Heart left ventricle (tissue), 16 donors: Measurements from ENCODE around the gene RREB1. TPM values are rescaled to one million over a fixed set of nuclear protein-coding genes. Genes with fewer than 3 reads are reported as not detected.

Source experiments
- ATAC-seq, 4 donors: fragments of 200-7000 bp; cut with Tn5 transposase; one replicate each; pipeline ENCODE4 v1.9.1; 2020 to 2022; ENCODE audit warnings: moderate library complexity in 4 of 4, mild to moderate bottlenecking in 3 of 4, moderate number of reproducible peaks in 1 of 4
- DNase-seq, 5 donors: peaks; one replicate each; pipeline ENCODE4 v3.0.0-alpha.2; 2020
- H3K27ac ChIP-seq, 12 donors: fragments of 200-600 bp; sonication (generic) in 4 of 12; one replicate each; pipeline versions ENCODE4 v1.5.0 to v1.8.0; 2016 to 2022; ENCODE audit warnings: mild to moderate bottlenecking in 2 of 12
- H3K27me3 ChIP-seq, 9 donors: fragments of 200-600 bp; sonication (generic) in 2 of 9; one replicate each; pipeline versions ENCODE4 v1.5.1 to v1.8.0; 2016 to 2022; ENCODE audit warnings: mild to moderate bottlenecking in 3 of 9
- H3K36me3 ChIP-seq, 9 donors: fragments of 200-600 bp; sonication (generic) in 2 of 9; one replicate each; pipeline versions ENCODE4 v1.5.0 to v1.8.0; 2018 to 2022; ENCODE audit warnings: mild to moderate bottlenecking in 2 of 9
- H3K4me1 ChIP-seq, 12 donors: fragments of 200-600 bp; sonication (generic) in 4 of 12; one replicate each; pipeline versions ENCODE4 v1.5.0 to v1.8.0; 2016 to 2022; ENCODE audit warnings: mild to moderate bottlenecking in 3 of 12
- H3K4me3 ChIP-seq, 12 donors: fragments of 200-600 bp; sonication (generic) in 4 of 12; one replicate each; pipeline versions ENCODE4 v1.5.0 to v1.8.0; 2017 to 2022; ENCODE audit warnings: mild to moderate bottlenecking in 9 of 12, moderate library complexity in 4 of 12
- H3K9me3 ChIP-seq, 12 donors: fragments of 200-600 bp; sonication (generic) in 4 of 12; one replicate each; pipeline versions ENCODE4 v1.5.0 to v1.8.0; 2016 to 2022; ENCODE audit warnings: mild to moderate bottlenecking in 1 of 12
- POLR2A ChIP-seq, 2 donors: fragments of 450-650 bp; IDR thresholded peaks; one replicate each; pipeline ENCODE4 v1.6.1; 2017; ENCODE audit warnings: antibody characterized with exemption in 2 of 2, mild to moderate bottlenecking in 2 of 2, moderate library complexity in 2 of 2
- WGBS, 4 donors: extraction: QIAGEN DNeasy Blood & Tissue Kit in 2 of 4; methylation state at CpG; one replicate each; pipeline versions ENCODE4 v1.1.5 to v1.1.7; 2013 to 2018; 5-methylcytosine and 5-hydroxymethylcytosine counted together
- intact Hi-C, 10 donors: fragments of 100-400 bp; cut with DNase I; formaldehyde crosslinking; loops; one replicate each; pipeline versions ENCODE4 v1.11.1 to v1.14.2; 2022
- polyA plus RNA-seq, 2 donors: library from polyadenylated mRNA; stranded (reverse); fragments of 200-250 nt; gene quantifications; one replicate each; pipeline ENCODE4 v1.2.3, GENCODE V29; 2013
- total RNA-seq, 9 donors: library from RNA; depleted of rRNA in 2 of 9; stranded (reverse); fragments of >200 nt in 2 of 9; fragmentation: NEBNext Ultra II Directional in 3 of 9; extraction: Animal tissue kit (Norgen Biotek cat#: 25700) in 3 of 9; gene quantifications; one replicate each; pipeline versions ENCODE4 v1.1.0 to v1.2.4, GENCODE V29; 2016 to 2023
- TF ChIP-seq, protein P1 (sequence below), 12 donors: fragments of 200-600 bp; sonication (generic) in 4 of 12; IDR thresholded peaks; one replicate each; pipeline versions ENCODE4 v1.5.0 to v1.8.0; 2018 to 2022; ENCODE audit warnings: antibody characterized with exemption in 12 of 12, mild to moderate bottlenecking in 5 of 12
- donor health status: ischemic (EF 13 %, LVEDD 7.1; RV severe dilation, severe dysfunction).
- donor health status: healthy with polysubstance abuse.
- donor health status: DM: no; HTN: yes; CAD: no.
- donor health status: DM: no; HTN: no; CAD: no.
- donor health status: ischemic (EF 25% LVEDD 6.9; RV normal size, moderate dysfunction).
- donor health status: ischemic (EF 25% LVEDD 5.7; RV mildly dilated, moderate dysfunction).
- donor health status: healthy.
- donor health status: DM: yes; HTN: yes; CAD: no.
- donor health status: ischemic (EF 35%, LVEDD 5.7; RV mildly dilated, moderate dysfunction).
- donor health status: nonischemic (EF 11% LVEDD 7.7; RV severe dilation, severe dysfunction).
- donor health status: DM: yes; HTN: yes; CAD: no.
- donor health status: PGD.
- donor health status: ischemic (EF 29% LVEDD 5.4; RV normal size, mild dysfunction).
- donor health status: nonischemic (EF 23%, LVEDD 6.1; RV moderate dilation, normal function).

The RREB1 gene
- total and polyA plus RNA-seq, 11 donors = 8.7 to 49.4 (median 35.7) TPM

DNA sequence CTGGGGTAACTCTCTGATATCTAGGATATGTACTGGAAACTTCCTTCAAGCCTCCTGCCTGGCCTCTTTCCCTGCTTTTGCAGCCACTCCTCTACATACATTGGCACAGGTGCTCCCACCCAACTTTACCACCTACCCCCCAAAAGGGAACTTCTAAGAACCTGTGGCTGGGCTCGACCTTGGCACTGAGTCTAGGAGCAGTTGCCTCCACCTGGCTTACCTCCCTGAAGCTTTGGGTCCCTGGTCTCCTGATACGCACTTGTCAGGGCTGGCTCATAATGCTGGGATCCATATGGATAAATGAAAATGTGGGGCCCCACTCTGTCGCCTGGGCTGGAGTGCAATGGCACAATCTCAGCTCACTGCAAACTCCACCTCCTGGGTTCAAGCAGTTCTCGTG lies 149.0 kb downstream of the RREB1 start:
- no peak overlapping the region for H3K27ac ChIP-seq
- H3K4me1 ChIP-seq = peaks cover 0 to 60% (median 17%) of the 10 kb centered on the region in 12 donors
- H3K36me3 ChIP-seq = peaks cover 0 to 9% (median 5%) of the 10 kb centered on the region in 9 donors
- no peak overlapping the region for H3K4me3 ChIP-seq
- DNase-seq = peak in 1 of 5 donors; percentile 33
- H3K27me3 ChIP-seq = no peaks in the 10 kb centered on the region
- WGBS, 4 donors = 90 to 99% (median 93%) methylated on average over 4 of the region's 4 CpGs
- intact Hi-C loops = no loop called here
- H3K9me3 ChIP-seq = peaks cover 0 to 11% (median 7%) of the 10 kb centered on the region in 12 donors
- no peak for ATAC-seq
- no peak for TF ChIP-seq POLR2A (IDR thresholded peaks at IDR 0.05)
- TF ChIP-seq, protein P1, sequence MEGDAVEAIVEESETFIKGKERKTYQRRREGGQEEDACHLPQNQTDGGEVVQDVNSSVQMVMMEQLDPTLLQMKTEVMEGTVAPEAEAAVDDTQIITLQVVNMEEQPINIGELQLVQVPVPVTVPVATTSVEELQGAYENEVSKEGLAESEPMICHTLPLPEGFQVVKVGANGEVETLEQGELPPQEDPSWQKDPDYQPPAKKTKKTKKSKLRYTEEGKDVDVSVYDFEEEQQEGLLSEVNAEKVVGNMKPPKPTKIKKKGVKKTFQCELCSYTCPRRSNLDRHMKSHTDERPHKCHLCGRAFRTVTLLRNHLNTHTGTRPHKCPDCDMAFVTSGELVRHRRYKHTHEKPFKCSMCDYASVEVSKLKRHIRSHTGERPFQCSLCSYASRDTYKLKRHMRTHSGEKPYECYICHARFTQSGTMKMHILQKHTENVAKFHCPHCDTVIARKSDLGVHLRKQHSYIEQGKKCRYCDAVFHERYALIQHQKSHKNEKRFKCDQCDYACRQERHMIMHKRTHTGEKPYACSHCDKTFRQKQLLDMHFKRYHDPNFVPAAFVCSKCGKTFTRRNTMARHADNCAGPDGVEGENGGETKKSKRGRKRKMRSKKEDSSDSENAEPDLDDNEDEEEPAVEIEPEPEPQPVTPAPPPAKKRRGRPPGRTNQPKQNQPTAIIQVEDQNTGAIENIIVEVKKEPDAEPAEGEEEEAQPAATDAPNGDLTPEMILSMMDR (IDR thresholded peaks at IDR 0.05) = no peak

- intact Hi-C loops = no loop called here
- DNase-seq = peak in 1 of 5 donors; percentile 42
- 90 to 96% (median 95%) methylated on average over 16 to 18 of the region's 18 CpGs for WGBS, 4 donors
- Histone ChIP-seq H3K4me1 (peaks cover 0 to 60% (median 18%) of the 10 kb centered on the region in 12 donors), H3K9me3 (peaks cover 0 to 11% (median 7%) of the 10 kb centered on the region in 12 donors), H3K27ac (no peak overlapping the region), H3K4me3 (no peak overlapping the region), H3K27me3 (no peaks in the 10 kb centered on the region), H3K36me3 (peaks cover 0 to under 1% (median 0%) of the 10 kb centered on the region in 9 donors)
- TF ChIP-seq, protein P1 (IDR thresholded peaks at IDR 0.05) = no peak
- TF ChIP-seq POLR2A (IDR thresholded peaks at IDR 0.05) = no peak
- ATAC-seq = no peak
Measured at GRCh38 chr6:7257521-7258230, 149.9 kb downstream of the RREB1 start.

GRCh38 chr6:7258231-7258763 lies 150.5 kb downstream of the RREB1 start:
- no peak overlapping the region for H3K4me3 ChIP-seq
- intact Hi-C loops = no loop called here
- peaks cover 0 to 11% (median 7%) of the 10 kb centered on the region in 12 donors for H3K9me3 ChIP-seq
- H3K27ac ChIP-seq = no peak overlapping the region
- TF ChIP-seq, protein P1 (IDR thresholded peaks at IDR 0.05) = no peak
- no peak for TF ChIP-seq POLR2A (IDR thresholded peaks at IDR 0.05)
- peaks cover 0 to 60% (median 18%) of the 10 kb centered on the region in 12 donors for H3K4me1 ChIP-seq
- ATAC-seq (no peak), DNase-seq (peak in 1 of 5 donors; percentile 44)
- WGBS, 4 donors = 79 to 87% (median 82%) methylated on average over 8 to 9 of the region's 9 CpGs
- H3K36me3 ChIP-seq = no peaks in the 10 kb centered on the region
- no peaks in the 10 kb centered on the region for H3K27me3 ChIP-seq

GRCh38 chr6:7260291-7261031 lies 152.7 kb downstream of the RREB1 start:
- WGBS, 4 donors = 63 to 70% (median 66%) methylated on average over 12 to 13 of the region's 13 CpGs
- H3K27me3 ChIP-seq = no peaks in the 10 kb centered on the region
- H3K36me3 ChIP-seq = no peaks in the 10 kb centered on the region
- ATAC-seq = peak; percentile 9 to 36 (median 16)
- intact Hi-C loops = no loop called here
- peaks cover 0 to 11% (median 6%) of the 10 kb centered on the region in 12 donors for H3K9me3 ChIP-seq
- H3K4me3 ChIP-seq = peak overlapping the region in 11 of 12 donors; percentile 42 to 77 (median 69)
- DNase-seq = peak in 1 of 5 donors; percentile 25
- H3K27ac ChIP-seq = peak overlapping the region in 11 of 12 donors; percentile 35 to 86 (median 79)
- TF ChIP-seq, protein P1 (IDR thresholded peaks at IDR 0.05) = no peak
- TF ChIP-seq POLR2A (IDR thresholded peaks at IDR 0.05) = no peak
- H3K4me1 ChIP-seq = peaks cover 0 to 42% (median 12%) of the 10 kb centered on the region in 12 donors
